Activated CD4-positive, alpha-beta T cell treated with anti-CD3 and anti-CD28 coated beads, Interleukin-2, amount 10 ng/mL, durations not matched to agents 7 days and 5 days (primary cell): ENCODE data around the gene MZT2A. TPM values are rescaled to one million over a fixed set of nuclear protein-coding genes. Genes with fewer than 3 reads are reported as not detected.
"Not testable (repeated sequence)": the region's sequence is repeated elsewhere in the genome, so short reads cannot be mapped to it uniquely, and the experiment has no call there.

Source experiments
- CTCF ChIA-PET: fragments of 350-600 bp; sonication (Branson Sonifier 250); formaldehyde crosslinking; loops from one replicate; lab custom pipeline; 2021; ENCODE audit warnings: antibody characterized with exemption; lab: Charles Lee
- POLR2A ChIA-PET: fragments of 350-600 bp; sonication (Branson Sonifier 250); formaldehyde crosslinking; loops from one replicate; lab custom pipeline; 2021; ENCODE audit warnings: antibody characterized with exemption; lab: Charles Lee
- DNase-seq: peaks from one replicate; pipeline ENCODE4 v3.0.0-alpha.2; 2020
- H3K27ac Mint-ChIP-seq: one replicate; pipeline ENCODE4 v1.8.0; 2021; ENCODE audit warnings: mild to moderate bottlenecking, moderate library complexity, mixed read lengths
- H3K27me3 Mint-ChIP-seq: one replicate; pipeline ENCODE4 v1.8.0; 2021; ENCODE audit warnings: mixed read lengths
- H3K36me3 Mint-ChIP-seq: one replicate; pipeline ENCODE4 v1.8.0; 2021; ENCODE audit warnings: low read depth, mixed read lengths
- H3K4me1 Mint-ChIP-seq: one replicate; pipeline ENCODE4 v1.8.0; 2021; ENCODE audit warnings: mixed read lengths
- H3K4me3 Mint-ChIP-seq: one replicate; pipeline ENCODE4 v1.8.0; 2021; ENCODE audit warnings: mild to moderate bottlenecking, moderate library complexity, mixed read lengths
- H3K9me3 Mint-ChIP-seq: one replicate; pipeline ENCODE4 v1.8.0; 2021; ENCODE audit warnings: mixed read lengths
- total RNA-seq, 2 experiments: library from RNA; stranded (reverse); gene quantifications; one replicate each; pipeline ENCODE4 v1.2.3, GENCODE V29; 2021

Gene MZT2A
- total RNA-seq = 100 to 1,000 TPM in 1 of 2 experiments, 10 to 100 TPM in 1; 96.9 to 116 TPM

- peak within 1 kb of the TSS; percentile 98 for H3K27ac Mint-ChIP-seq
- peaks cover 43% of the 10 kb centered on the region for H3K4me1 Mint-ChIP-seq
- ChIA-PET POLR2A (interaction anchor here (0.5 kb wide), 1 partner anchor 66 kb away, joined by 3 read pairs; no protein-coding TSS in a partner anchor), CTCF (interaction anchor here (0.6 to 2.3 kb wide), 7 partner anchors 12 to 1185 kb away, joined by 3 to 12 read pairs (median 4); partner anchors contain the start of gene TUBA3D)
- not testable (repeated sequence) for H3K27me3 Mint-ChIP-seq, DNase-seq, H3K9me3 Mint-ChIP-seq
- H3K4me3 Mint-ChIP-seq = peak within 1 kb of the TSS; percentile 91
- peaks cover 20% of the 10 kb centered on the region for H3K36me3 Mint-ChIP-seq
Observed at GRCh38 chr2:131492015-131492417, at the start of gene MZT2A. TSS of gene MZT2A (minus strand) at chr2:131492397. CDS start at chr2:131492376, 21 bp downstream.

GRCh38 chr2:131538856-131539255 lies 46.7 kb upstream of the MZT2A start:
- H3K4me3 Mint-ChIP-seq, DNase-seq, POLR2A ChIA-PET, CTCF ChIA-PET, H3K9me3 Mint-ChIP-seq, H3K36me3 Mint-ChIP-seq, H3K27ac Mint-ChIP-seq, H3K4me1 Mint-ChIP-seq: not testable (repeated sequence)
- H3K27me3 Mint-ChIP-seq = peaks cover 16% of the 10 kb centered on the region

- H3K4me3 Mint-ChIP-seq, POLR2A ChIA-PET, H3K36me3 Mint-ChIP-seq, H3K9me3 Mint-ChIP-seq, CTCF ChIA-PET, H3K4me1 Mint-ChIP-seq, DNase-seq, H3K27ac Mint-ChIP-seq: not testable (repeated sequence)
- H3K27me3 Mint-ChIP-seq = peaks cover 16% of the 10 kb centered on the region
Observed at GRCh38 chr2:131536841-131537240, 44.6 kb upstream of the MZT2A start.

GRCh38 chr2:131535951-131536826 lies 44.0 kb upstream of the MZT2A start:
- POLR2A ChIA-PET, H3K36me3 Mint-ChIP-seq, CTCF ChIA-PET, H3K9me3 Mint-ChIP-seq, DNase-seq, H3K4me1 Mint-ChIP-seq, H3K27ac Mint-ChIP-seq, H3K4me3 Mint-ChIP-seq: not testable (repeated sequence)
- peaks cover 13% of the 10 kb centered on the region for H3K27me3 Mint-ChIP-seq

GRCh38 chr2:131535526-131535925 lies 43.3 kb upstream of the MZT2A start:
- ChIA-PET POLR2A (no interaction called here), CTCF (interaction anchor here (0.6 kb wide), 1 partner anchor 9 kb away, joined by 3 read pairs; no protein-coding TSS in a partner anchor)
- DNase-seq = no peak
- Mint-ChIP-seq H3K27me3 (peaks cover 12% of the 10 kb centered on the region), H3K9me3 (no peaks in the 10 kb centered on the region), H3K4me1 (no peaks in the 10 kb centered on the region), H3K27ac (no peak overlapping the region), H3K4me3 (no peak overlapping the region), H3K36me3 (no peaks in the 10 kb centered on the region)

GRCh38 chr2:131534965-131535364 lies 42.8 kb upstream of the MZT2A start:
- H3K4me1 Mint-ChIP-seq, H3K27me3 Mint-ChIP-seq, H3K27ac Mint-ChIP-seq, POLR2A ChIA-PET, H3K36me3 Mint-ChIP-seq, H3K4me3 Mint-ChIP-seq, DNase-seq, H3K9me3 Mint-ChIP-seq: not testable (repeated sequence)
- CTCF ChIA-PET = interaction anchor here (0.6 kb wide), 1 partner anchor 9 kb away, joined by 3 read pairs; no protein-coding TSS in a partner anchor

GRCh38 chr2:131534317-131534672 lies 42.1 kb upstream of the MZT2A start:
- H3K4me3 Mint-ChIP-seq, CTCF ChIA-PET, H3K4me1 Mint-ChIP-seq, H3K27ac Mint-ChIP-seq, POLR2A ChIA-PET, DNase-seq, H3K27me3 Mint-ChIP-seq, H3K9me3 Mint-ChIP-seq, H3K36me3 Mint-ChIP-seq: not testable (repeated sequence)

GRCh38 chr2:131533609-131534316 lies 41.6 kb upstream of the MZT2A start:
- DNase-seq, H3K27me3 Mint-ChIP-seq, H3K4me1 Mint-ChIP-seq, H3K36me3 Mint-ChIP-seq, H3K27ac Mint-ChIP-seq, H3K4me3 Mint-ChIP-seq, H3K9me3 Mint-ChIP-seq, CTCF ChIA-PET, POLR2A ChIA-PET: not testable (repeated sequence)

GRCh38 chr2:131532723-131533608 lies 40.8 kb upstream of the MZT2A start:
- peaks cover 12% of the 10 kb centered on the region for H3K4me1 Mint-ChIP-seq
- H3K4me3 Mint-ChIP-seq, H3K27ac Mint-ChIP-seq, H3K9me3 Mint-ChIP-seq, CTCF ChIA-PET, H3K27me3 Mint-ChIP-seq, POLR2A ChIA-PET, H3K36me3 Mint-ChIP-seq, DNase-seq: not testable (repeated sequence)

- H3K36me3 Mint-ChIP-seq, CTCF ChIA-PET, H3K27ac Mint-ChIP-seq, H3K9me3 Mint-ChIP-seq, H3K27me3 Mint-ChIP-seq, POLR2A ChIA-PET, DNase-seq, H3K4me3 Mint-ChIP-seq: not testable (repeated sequence)
- H3K4me1 Mint-ChIP-seq = peaks cover 18% of the 10 kb centered on the region
Observed at GRCh38 chr2:131531547-131532185, 39.5 kb upstream of the MZT2A start.

GRCh38 chr2:131530626-131531344 lies 38.6 kb upstream of the MZT2A start:
- H3K27me3 Mint-ChIP-seq, POLR2A ChIA-PET, H3K9me3 Mint-ChIP-seq, CTCF ChIA-PET, H3K36me3 Mint-ChIP-seq, H3K4me3 Mint-ChIP-seq, H3K27ac Mint-ChIP-seq, DNase-seq: not testable (repeated sequence)
- peaks cover 18% of the 10 kb centered on the region for H3K4me1 Mint-ChIP-seq
